Transverse colon (tissue), 4 donors: ENCODE results near the gene POLR3C. TPM values are rescaled to one million over a fixed set of nuclear protein-coding genes. Genes with fewer than 3 reads are reported as not detected.
A peak's percentile ranks its signal among the peaks of the same experiment; 100 is the strongest.

Source experiments
- DNase-seq: peaks from one replicate; pipeline ENCODE4 v3.0.0-alpha.2; 2019
- H3K27ac ChIP-seq, 4 donors: fragments of 200-600 bp; sonication (generic); 2 replicates each; pipeline ENCODE4 v1.5.1; 2016 to 2018; ENCODE audit warnings: inconsistent platforms in 4 of 4
- H3K27me3 ChIP-seq: fragments of 200-600 bp; sonication (generic); 2 replicates; pipeline ENCODE4 v1.5.1; 2017; ENCODE audit warnings: inconsistent platforms
- H3K36me3 ChIP-seq, 4 donors: fragments of 200-600 bp; sonication (generic); 2 replicates each; pipeline ENCODE4 v1.5.1; 2017 to 2019; ENCODE audit warnings: inconsistent platforms in 4 of 4
- H3K4me1 ChIP-seq, 4 donors: fragments of 200-600 bp; sonication (generic); 2 replicates each; pipeline ENCODE4 v1.5.1; 2017 to 2020; ENCODE audit warnings: inconsistent platforms in 4 of 4
- H3K4me3 ChIP-seq, 4 donors: fragments of 200-600 bp; sonication (generic); 1 replicate in 1 of 4; 2 replicates in 3 of 4; pipeline versions ENCODE4 v1.5.1 to v1.6.1; 2017 to 2019; ENCODE audit warnings: inconsistent platforms in 4 of 4
- H3K9me3 ChIP-seq, 2 donors: fragments of 200-600 bp; sonication (generic); 2 replicates each; pipeline ENCODE4 v1.5.1; 2017 to 2019; ENCODE audit warnings: inconsistent platforms in 2 of 2
- EP300 ChIP-seq: sonication (generic); formaldehyde crosslinking; IDR thresholded peaks from one replicate; pipeline ENCODE4 v1.6.1; 2017; ENCODE audit warnings: antibody characterized with exemption, low read depth
- POLR2A ChIP-seq: fragments of 450-650 bp; IDR thresholded peaks from one replicate; pipeline ENCODE4 v1.6.1; 2016; ENCODE audit warnings: antibody characterized with exemption, mild to moderate bottlenecking, moderate library complexity
- POLR2AphosphoS5 ChIP-seq, 3 donors: sonication (generic); formaldehyde crosslinking; IDR thresholded peaks; one replicate each; pipeline ENCODE4 v1.6.1; 2016; ENCODE audit warnings: antibody characterized with exemption in 3 of 3
- WGBS, 2 donors: methylation state at CpG; one replicate each; pipeline ENCODE4 v1.1.5; 2018; ENCODE audit warnings: low coverage in 1 of 2; 5-methylcytosine and 5-hydroxymethylcytosine counted together
- in situ Hi-C, 4 donors: fragments of 200-750 bp; cut with MboI; loops; one replicate each; pipeline versions ENCODE4 v1.15.0 to v1.15.1; 2017; ENCODE audit warnings: low sequenced_read_pairs in 3 of 4, low pct_ligation_motif_present in 1 of 4, low pct_unique_long_range_greater_than_20kb in 1 of 4
- intact Hi-C: fragments of 100-400 bp; cut with DNase I; formaldehyde crosslinking; loops from one replicate; pipeline ENCODE4 v1.15.1; 2023; ENCODE audit warnings: low total_unique reads
- total RNA-seq, 4 donors: library from RNA; depleted of rRNA; stranded (reverse); fragments of >200 nt; gene quantifications; one replicate each; pipeline ENCODE4 v1.1.0, GENCODE V29; 2016
- TF ChIP-seq, protein P1 (sequence below), 5 experiments: fragments of 200-600 bp in 3 of 5; fragments of 450-650 bp in 2 of 5; sonication (generic) in 3 of 5; IDR thresholded peaks; 1 replicate in 2 of 5; 2 replicates in 3 of 5; pipeline ENCODE4 v1.5.1; 2016 to 2017; ENCODE audit warnings: antibody characterized with exemption in 5 of 5, inconsistent platforms in 3 of 5, mild to moderate bottlenecking in 2 of 5, moderate library complexity in 1 of 5

POLR3C gene
- total RNA-seq, 4 donors from 2014 or later: 13.1 to 77.2 (median 29.0) TPM

GRCh38 chr1:145847827-145848226 lies 23.8 kb downstream of the POLR3C start:
- peaks cover 0 to 29% (median 9%) of the 10 kb centered on the region in 4 donors for H3K36me3 ChIP-seq

DNA sequence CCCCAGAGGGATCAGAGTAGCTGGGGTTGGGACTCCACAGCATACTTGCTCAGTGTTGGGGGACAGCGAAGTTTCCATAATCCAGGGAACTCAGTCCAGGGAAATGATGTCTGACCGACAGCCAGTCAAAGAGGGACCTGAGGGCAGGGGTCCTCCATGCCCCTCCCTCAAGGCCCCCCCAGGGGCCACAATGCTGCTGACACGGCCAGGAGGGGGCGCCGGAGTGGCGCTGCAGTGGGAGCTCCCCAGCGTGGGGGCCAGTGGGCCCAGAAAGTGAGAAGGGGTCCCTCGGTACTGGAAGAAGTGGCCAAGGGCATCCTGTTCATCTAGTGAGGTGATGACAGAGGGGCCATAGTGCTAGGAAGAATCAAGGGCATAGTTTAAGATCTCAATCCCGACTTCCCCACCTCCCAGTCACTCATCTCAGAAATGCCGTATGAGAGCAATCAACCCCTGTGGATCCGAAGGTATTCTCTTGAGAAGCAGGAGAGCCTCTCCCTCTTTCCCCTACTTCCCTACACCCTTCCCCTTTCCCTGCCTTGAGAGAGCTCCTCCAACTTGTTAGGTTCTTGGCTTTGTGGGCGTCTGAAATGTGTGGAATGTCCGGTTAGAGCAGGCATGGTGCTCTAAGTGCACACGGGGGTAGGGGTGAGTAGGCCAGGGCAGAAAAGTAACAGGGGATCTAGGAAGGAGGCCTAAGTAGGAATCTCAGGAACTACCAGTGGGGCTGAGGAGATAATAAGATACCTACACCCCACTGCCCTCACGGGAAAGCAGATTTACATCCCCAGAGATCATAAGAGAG lies 25.6 kb downstream of the POLR3C start:
- H3K4me3 ChIP-seq: no peak overlapping the region
- peaks cover 0 to 16% (median 11%) of the 10 kb centered on the region in 4 donors for H3K4me1 ChIP-seq
- peak overlapping the region in 1 of 4 donors; percentile 0 for H3K27ac ChIP-seq
- H3K9me3 ChIP-seq: no peaks in the 10 kb centered on the region
- no peak for DNase-seq
- H3K27me3 ChIP-seq: no peaks in the 10 kb centered on the region
- WGBS, 2 donors: 76 to 78% methylated on average over 4 to 15 of the region's 15 CpGs
- TF ChIP-seq POLR2A: no peak
- TF ChIP-seq, protein P1, sequence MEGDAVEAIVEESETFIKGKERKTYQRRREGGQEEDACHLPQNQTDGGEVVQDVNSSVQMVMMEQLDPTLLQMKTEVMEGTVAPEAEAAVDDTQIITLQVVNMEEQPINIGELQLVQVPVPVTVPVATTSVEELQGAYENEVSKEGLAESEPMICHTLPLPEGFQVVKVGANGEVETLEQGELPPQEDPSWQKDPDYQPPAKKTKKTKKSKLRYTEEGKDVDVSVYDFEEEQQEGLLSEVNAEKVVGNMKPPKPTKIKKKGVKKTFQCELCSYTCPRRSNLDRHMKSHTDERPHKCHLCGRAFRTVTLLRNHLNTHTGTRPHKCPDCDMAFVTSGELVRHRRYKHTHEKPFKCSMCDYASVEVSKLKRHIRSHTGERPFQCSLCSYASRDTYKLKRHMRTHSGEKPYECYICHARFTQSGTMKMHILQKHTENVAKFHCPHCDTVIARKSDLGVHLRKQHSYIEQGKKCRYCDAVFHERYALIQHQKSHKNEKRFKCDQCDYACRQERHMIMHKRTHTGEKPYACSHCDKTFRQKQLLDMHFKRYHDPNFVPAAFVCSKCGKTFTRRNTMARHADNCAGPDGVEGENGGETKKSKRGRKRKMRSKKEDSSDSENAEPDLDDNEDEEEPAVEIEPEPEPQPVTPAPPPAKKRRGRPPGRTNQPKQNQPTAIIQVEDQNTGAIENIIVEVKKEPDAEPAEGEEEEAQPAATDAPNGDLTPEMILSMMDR (IDR thresholded peaks at IDR 0.05): peak in 1 of 5 experiments; percentile 9
- intact Hi-C loops (loop anchor here (10.0 kb wide), 1 partner anchor 165 kb away; no protein-coding TSS in a partner anchor), in situ Hi-C loops (no loop called here)
- peaks cover 0 to 29% (median 12%) of the 10 kb centered on the region in 4 donors for H3K36me3 ChIP-seq

More at GRCh38 chr1:145847827-145848226, 23.8 kb downstream of the POLR3C start:
- intact Hi-C loops: loop anchor here (10.0 kb wide), 1 partner anchor 167 kb away; no protein-coding TSS in a partner anchor
- no peaks in the 10 kb centered on the region for H3K27me3 ChIP-seq
- no peak for DNase-seq
- in situ Hi-C loops: no loop called here
- TF ChIP-seq, protein P1 (IDR thresholded peaks at IDR 0.05): no peak
- TF ChIP-seq POLR2AphosphoS5 (IDR thresholded peaks at IDR 0.05) (no peak), POLR2A (no peak), EP300 (no peak)
- 84% methylated on average over 3 of the region's 3 CpGs; no CpG with 5 or more reads in 1 of the 2 donors for WGBS, 2 donors
- H3K4me3 ChIP-seq: no peak overlapping the region
- H3K4me1 ChIP-seq: peaks cover 0 to 17% (median 11%) of the 10 kb centered on the region in 4 donors
- H3K9me3 ChIP-seq: no peaks in the 10 kb centered on the region
- H3K27ac ChIP-seq: no peak overlapping the region

- intact Hi-C loops: no loop called here
- 78 to 82% methylated on average over 7 of the region's 7 CpGs for WGBS, 2 donors
- DNase-seq: no peak
- in situ Hi-C loops: no loop called here
- Histone ChIP-seq H3K27ac (no peak overlapping the region), H3K4me3 (no peak overlapping the region), H3K27me3 (no peaks in the 10 kb centered on the region), H3K4me1 (peaks cover 6 to 17% (median 13%) of the 10 kb centered on the region in 4 donors), H3K36me3 (peaks cover 0 to 36% (median 9%) of the 10 kb centered on the region in 4 donors), H3K9me3 (no peaks in the 10 kb centered on the region)
- TF ChIP-seq EP300: no peak
- TF ChIP-seq, protein P1 (IDR thresholded peaks at IDR 0.05): no peak
- no peak for TF ChIP-seq POLR2AphosphoS5 (IDR thresholded peaks at IDR 0.05)
- TF ChIP-seq POLR2A: no peak
Measured at GRCh38 chr1:145855426-145855948, 31.5 kb downstream of the POLR3C start.

DNA sequence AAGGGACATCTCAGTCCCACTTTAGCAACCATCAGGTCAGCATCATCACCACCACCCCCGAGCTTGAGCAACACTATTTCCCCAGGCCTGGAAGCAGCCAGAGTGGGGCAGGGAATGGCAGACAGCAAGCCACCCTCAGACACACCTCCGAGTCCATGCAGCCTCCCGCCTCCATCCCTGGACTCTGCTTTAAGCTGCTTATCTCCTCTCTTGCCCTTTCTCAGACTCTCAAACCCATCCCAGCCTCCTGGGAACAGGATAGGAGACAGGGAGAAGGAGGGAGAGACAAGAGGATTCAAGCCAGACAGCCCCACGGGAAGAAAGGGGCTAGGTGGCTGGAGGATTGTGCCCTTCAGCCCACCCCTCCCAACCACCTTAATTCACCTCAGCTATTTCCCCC lies 33.2 kb downstream of the POLR3C start:
- Histone ChIP-seq H3K36me3 (peaks cover 0 to 26% (median 7%) of the 10 kb centered on the region in 4 donors), H3K9me3 (no peaks in the 10 kb centered on the region), H3K4me1 (peaks cover 6 to 17% (median 13%) of the 10 kb centered on the region in 4 donors), H3K27ac (no peak overlapping the region), H3K4me3 (no peak overlapping the region), H3K27me3 (no peaks in the 10 kb centered on the region)
- TF ChIP-seq POLR2AphosphoS5 (IDR thresholded peaks at IDR 0.05) (no peak), POLR2A (no peak), EP300 (no peak)
- TF ChIP-seq, protein P1 (IDR thresholded peaks at IDR 0.05): no peak
- in situ Hi-C loops: no loop called here
- 88% methylated on average over 4 of the region's 4 CpGs; no CpG with 5 or more reads in 1 of the 2 donors for WGBS, 2 donors
- no peak for DNase-seq
- intact Hi-C loops: no loop called here
